T-helper 17 cell (primary cell): Measurements from ENCODE around the gene BHLHE41. TPM values are rescaled to one million over a fixed set of nuclear protein-coding genes. Genes with fewer than 3 reads are reported as not detected.

Source experiments
- ATAC-seq: fragments of 150-1000 bp; cut with Tn5 transposase; 2 replicates; pipeline ENCODE4 v1.10.0; 2021; ENCODE audit warnings: mild to moderate bottlenecking, moderate library complexity
- DNase-seq, 3 donors: peaks; one replicate each; pipeline versions ENCODE4 v3.0.0 to v3.0.0-alpha.2; 2020 to 2021
- H3K9me3 ChIP-seq: one replicate; pipeline ENCODE4 v1.7.0; 2013; ENCODE audit warnings: low read length, mild to moderate bottlenecking; ENCODE audit not compliant: control insufficient read depth, poor library complexity, severe bottlenecking
- H3K27ac Mint-ChIP-seq: one replicate; pipeline ENCODE4 v1.8.0; 2022; ENCODE audit warnings: mild to moderate bottlenecking, moderate library complexity, mixed read lengths
- H3K27me3 Mint-ChIP-seq: one replicate; pipeline ENCODE4 v1.8.0; 2022; ENCODE audit warnings: mixed read lengths
- H3K36me3 Mint-ChIP-seq: one replicate; pipeline ENCODE4 v1.8.0; 2022; ENCODE audit warnings: low read depth, mixed read lengths
- H3K4me1 Mint-ChIP-seq: one replicate; pipeline ENCODE4 v1.8.0; 2022; ENCODE audit warnings: mild to moderate bottlenecking, mixed read lengths
- H3K4me3 Mint-ChIP-seq: one replicate; pipeline ENCODE4 v1.8.0; 2022; ENCODE audit warnings: mild to moderate bottlenecking, moderate library complexity, mixed read lengths
- total RNA-seq, 4 donors: library from RNA in 2 of 4; stranded (reverse) in 2 of 4; gene quantifications; one replicate each; pipeline ENCODE4 v1.2.3 and lab custom pipeline; 2022 to 2026

Gene BHLHE41
- total RNA-seq, 2 donors from 2014 or later = 0.37 TPM; not detected in 1

DNA sequence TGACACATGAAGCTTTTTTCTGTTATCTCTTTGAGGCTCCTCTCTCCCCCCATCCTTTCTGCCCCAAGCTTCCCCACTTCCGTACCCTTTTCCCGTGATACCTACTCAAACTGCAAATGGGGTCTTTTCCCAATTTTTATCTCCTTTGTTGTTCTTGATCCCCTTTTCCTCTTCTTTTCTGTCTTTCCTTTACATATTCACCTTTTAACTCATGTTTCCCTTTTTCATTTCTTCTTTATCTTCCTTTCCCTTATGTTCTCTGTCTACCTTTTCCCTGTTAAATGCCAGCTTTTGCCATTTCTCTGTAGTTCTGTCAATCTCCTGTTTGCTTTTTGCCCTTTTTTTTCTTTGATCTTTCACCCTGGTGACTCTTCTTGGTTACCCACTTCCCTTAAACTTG, 2.6 kb upstream of the BHLHE41 start:
- peaks cover 80% of the 10 kb centered on the region for H3K27me3 Mint-ChIP-seq
- no peak for ATAC-seq
- peaks cover 29% of the 10 kb centered on the region for H3K4me1 Mint-ChIP-seq
- no peaks in the 10 kb centered on the region for H3K9me3 ChIP-seq
- no peak overlapping the region for H3K27ac Mint-ChIP-seq
- peak overlapping the region; percentile 75 for H3K4me3 Mint-ChIP-seq
- H3K36me3 Mint-ChIP-seq = peaks cover 11% of the 10 kb centered on the region
- no peak for DNase-seq

DNA sequence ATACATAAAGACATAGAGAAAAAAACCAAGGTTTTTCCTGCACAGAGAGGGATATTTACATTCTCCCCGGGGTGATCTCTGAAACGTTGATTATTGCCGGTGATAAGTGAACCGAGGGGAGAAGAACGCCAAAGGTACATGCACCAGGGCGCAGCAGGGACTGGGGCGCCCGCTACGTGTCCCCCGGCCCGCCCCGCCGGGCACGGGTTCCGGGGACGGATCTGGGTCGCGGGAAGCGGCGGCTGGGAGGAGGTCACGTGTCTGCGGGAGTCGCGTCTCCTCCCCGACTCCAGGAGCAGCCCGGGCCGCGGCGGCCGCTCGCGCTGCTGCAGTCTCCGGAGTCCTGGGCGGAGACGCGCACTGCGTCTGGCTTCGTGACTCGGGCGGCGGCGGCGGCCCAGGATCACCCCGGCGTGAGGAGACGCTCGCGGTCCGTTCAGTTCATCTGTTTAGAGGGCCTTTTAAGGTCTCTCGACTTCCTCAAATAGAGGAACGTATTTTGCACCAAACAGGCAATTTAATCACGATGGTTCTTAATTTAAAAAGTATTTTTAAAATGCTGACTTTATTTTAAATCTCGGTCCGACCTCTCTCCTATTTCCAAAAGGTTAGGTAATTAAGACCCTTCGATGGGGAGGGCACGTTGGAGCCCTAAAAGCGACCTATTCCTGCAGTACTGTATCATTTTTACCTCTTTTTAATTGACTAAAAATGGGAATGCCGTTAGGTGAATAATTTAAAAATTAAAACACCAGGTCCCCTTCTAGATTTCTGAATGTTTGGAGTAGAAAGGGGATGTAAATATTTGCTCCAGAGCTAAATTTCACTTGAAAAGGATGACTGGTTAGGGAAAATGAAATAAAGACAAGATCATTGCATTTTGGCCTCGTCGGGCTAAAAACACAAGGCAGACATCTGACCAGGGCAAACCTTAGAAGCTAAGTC, 1.8 kb upstream of the BHLHE41 start:
- peak overlapping the region; percentile 89 for H3K4me3 Mint-ChIP-seq
- H3K27ac Mint-ChIP-seq = no peak overlapping the region
- peaks cover 11% of the 10 kb centered on the region for H3K36me3 Mint-ChIP-seq
- H3K4me1 Mint-ChIP-seq = peaks cover 32% of the 10 kb centered on the region
- no peaks in the 10 kb centered on the region for H3K9me3 ChIP-seq
- peaks cover 73% of the 10 kb centered on the region for H3K27me3 Mint-ChIP-seq
- peak in 1 of 3 donors; percentile 20 for DNase-seq
- ATAC-seq = peak; percentile 35

- H3K9me3 ChIP-seq = no peaks in the 10 kb centered on the region
- Mint-ChIP-seq H3K27me3 (peaks cover 76% of the 10 kb centered on the region), H3K4me3 (peak overlapping the region; percentile 89), H3K4me1 (peaks cover 35% of the 10 kb centered on the region), H3K36me3 (peaks cover 11% of the 10 kb centered on the region), H3K27ac (no peak overlapping the region)
- ATAC-seq (peak; percentile 41), DNase-seq (no peak)
Measured at GRCh38 chr12:26125400-26126339, 833 bp upstream of the BHLHE41 start.

DNA sequence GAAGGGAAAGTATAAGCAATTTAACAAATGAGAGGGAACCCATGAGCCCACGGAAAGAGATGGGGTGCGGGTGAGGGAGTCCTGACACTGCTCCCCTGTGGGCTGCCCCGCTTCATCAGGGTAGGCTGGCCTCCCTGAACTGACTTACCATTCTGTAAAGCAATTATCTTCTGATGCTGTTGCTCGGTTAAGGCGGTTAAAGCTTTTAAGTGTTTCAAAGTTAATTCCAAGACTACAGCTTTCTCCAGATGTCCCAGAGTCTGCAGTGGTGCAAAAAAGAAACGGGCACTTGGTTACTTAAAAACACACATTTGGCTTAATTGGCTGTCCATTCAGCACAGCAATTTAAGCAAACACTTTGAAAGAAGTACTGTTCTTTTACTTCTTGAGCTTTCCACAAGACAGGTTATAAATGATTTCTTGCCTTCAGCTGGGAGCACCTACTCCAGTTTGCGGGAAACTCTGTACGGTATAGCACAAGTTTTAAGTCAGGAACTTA, 1.3 kb downstream of the BHLHE41 start:
- peak overlapping the region; percentile 71 for H3K27ac Mint-ChIP-seq
- peaks cover 72% of the 10 kb centered on the region for H3K27me3 Mint-ChIP-seq
- H3K36me3 Mint-ChIP-seq = peaks cover 11% of the 10 kb centered on the region
- peaks cover 35% of the 10 kb centered on the region for H3K4me1 Mint-ChIP-seq
- no peaks in the 10 kb centered on the region for H3K9me3 ChIP-seq
- peak overlapping the region; percentile 89 for H3K4me3 Mint-ChIP-seq
- ATAC-seq = peak; percentile 5
- DNase-seq = no peak

DNA sequence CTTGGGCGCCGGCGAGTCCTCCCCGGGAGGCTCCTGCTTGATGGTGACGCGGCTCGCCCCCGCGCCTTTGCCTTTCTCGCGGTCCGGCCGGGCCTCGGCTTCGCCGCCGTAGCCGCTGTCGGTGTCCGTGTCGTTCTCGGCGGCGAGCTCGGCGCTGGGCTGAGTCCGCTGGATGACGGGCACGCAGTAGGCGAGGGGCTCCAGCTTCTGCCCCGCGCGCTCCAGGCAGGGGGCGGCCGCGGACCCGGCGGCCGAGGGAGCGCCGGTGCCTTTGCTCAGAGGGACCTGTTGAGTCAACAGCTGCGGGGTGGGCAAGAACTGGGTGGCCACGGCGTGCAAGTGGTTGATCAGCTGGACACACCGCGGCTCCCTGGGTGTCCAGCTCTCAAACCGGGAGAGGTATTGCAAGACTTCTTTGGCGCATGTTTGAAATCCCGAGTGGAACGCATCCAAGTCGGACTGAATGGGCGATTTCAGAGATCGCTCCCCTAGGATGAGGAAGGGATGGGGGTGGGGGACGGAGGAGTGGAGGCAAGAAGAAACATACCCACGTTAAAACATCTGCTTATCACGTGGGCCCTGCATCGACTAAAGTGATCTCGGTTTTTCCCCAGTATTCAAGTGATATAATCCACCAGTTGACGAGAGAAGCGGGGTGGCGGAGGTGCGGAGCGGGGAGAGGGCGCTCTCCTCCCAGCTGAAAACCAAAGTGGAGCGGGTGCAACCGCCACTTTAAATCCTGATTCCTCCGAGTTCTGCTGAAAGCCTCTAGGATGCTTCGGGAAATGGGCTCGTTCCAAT, 2.0 kb downstream of the BHLHE41 start:
- Mint-ChIP-seq H3K4me3 (peak overlapping the region; percentile 89), H3K4me1 (peaks cover 35% of the 10 kb centered on the region), H3K27me3 (peaks cover 70% of the 10 kb centered on the region), H3K36me3 (peaks cover 9% of the 10 kb centered on the region), H3K27ac (peak overlapping the region; percentile 71)
- DNase-seq (peak in 1 of 3 donors; percentile 16), ATAC-seq (peak; percentile 50)
- no peaks in the 10 kb centered on the region for H3K9me3 ChIP-seq

DNA sequence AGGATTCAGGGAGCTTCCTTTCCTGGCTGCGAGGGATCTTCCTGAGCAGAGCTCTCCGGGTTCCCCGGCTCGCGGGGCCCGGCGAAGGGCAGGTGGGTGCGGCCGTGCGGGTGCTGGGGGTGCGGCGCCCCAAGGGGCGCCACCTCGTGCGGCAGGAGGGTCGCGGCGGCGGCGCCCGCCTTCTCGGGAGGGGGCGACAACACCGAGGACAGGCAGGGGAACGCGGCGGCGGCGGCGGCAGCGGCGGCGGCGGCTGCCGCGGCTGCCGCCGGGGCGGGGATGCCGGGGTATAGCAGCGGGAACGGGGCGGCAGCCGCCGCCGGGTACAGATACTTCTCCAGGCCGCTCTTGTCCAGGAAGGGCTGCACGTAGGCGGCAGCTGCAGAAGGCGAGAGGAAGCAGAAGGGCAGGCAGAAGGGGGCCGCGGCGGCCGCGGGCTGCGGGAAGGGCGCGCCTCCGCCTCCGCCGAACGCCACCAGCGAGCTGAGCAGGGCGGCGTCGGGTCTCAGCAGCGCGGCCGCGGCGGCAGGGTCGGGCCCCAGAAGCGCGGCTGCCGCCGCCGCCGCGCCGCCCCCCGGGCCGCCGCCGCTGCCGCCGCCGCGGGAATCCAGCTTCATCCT, 2.7 kb downstream of the BHLHE41 start:
- DNase-seq (peak in 2 of 3 donors; percentile 10 to 24), ATAC-seq (peak; percentile 54)
- Mint-ChIP-seq H3K4me3 (peak overlapping the region; percentile 77), H3K36me3 (peaks cover 3% of the 10 kb centered on the region), H3K27ac (no peak overlapping the region), H3K27me3 (peaks cover 65% of the 10 kb centered on the region), H3K4me1 (peaks cover 31% of the 10 kb centered on the region)
- no peaks in the 10 kb centered on the region for H3K9me3 ChIP-seq

- no peaks in the 10 kb centered on the region for H3K9me3 ChIP-seq
- DNase-seq = no peak
- Mint-ChIP-seq H3K4me3 (peak overlapping the region; percentile 77), H3K4me1 (peaks cover 30% of the 10 kb centered on the region), H3K36me3 (peaks cover 3% of the 10 kb centered on the region), H3K27me3 (peaks cover 67% of the 10 kb centered on the region), H3K27ac (no peak overlapping the region)
- peak; percentile 2 for ATAC-seq
Measured at GRCh38 chr12:26121323-26122060, 3.3 kb downstream of the BHLHE41 start.

DNA sequence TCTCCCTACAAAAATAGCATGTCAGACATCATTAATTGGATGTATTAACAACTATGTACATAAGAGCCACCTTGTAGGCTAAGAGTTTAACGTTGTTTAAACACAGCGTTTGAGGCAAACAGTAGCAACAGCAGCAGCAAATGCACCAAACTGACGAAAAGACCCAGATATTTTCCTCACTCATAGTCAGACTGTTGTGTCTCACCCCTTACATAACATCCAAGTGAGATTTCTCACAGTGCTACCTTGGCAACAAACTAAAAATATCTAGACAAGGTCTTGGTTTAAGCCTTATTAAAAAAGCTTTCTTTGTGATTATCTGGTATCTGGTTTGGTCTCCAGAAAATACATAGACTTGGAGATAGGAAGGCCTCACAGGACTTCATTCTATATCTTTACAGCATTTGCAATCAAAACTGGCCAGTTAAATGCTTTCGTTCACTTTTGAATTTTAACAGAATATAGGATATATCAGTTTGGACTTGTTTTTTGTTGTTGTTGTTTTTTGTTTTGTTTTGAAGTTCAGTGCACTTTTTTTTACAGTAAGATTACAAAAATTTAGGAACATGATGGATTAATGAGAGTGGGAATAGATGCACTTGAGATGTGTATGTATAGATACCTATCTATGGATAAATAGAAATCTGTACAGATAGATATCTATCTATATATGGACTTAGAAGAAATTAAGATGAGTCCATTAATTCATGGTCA, 4.1 kb downstream of the BHLHE41 start:
- no peaks in the 10 kb centered on the region for H3K9me3 ChIP-seq
- Mint-ChIP-seq H3K27ac (no peak overlapping the region), H3K36me3 (peaks cover 3% of the 10 kb centered on the region), H3K4me1 (peaks cover 30% of the 10 kb centered on the region), H3K27me3 (peaks cover 63% of the 10 kb centered on the region), H3K4me3 (peak overlapping the region; percentile 9)
- ATAC-seq (no peak), DNase-seq (no peak)

- Mint-ChIP-seq H3K4me3 (no peak overlapping the region), H3K27ac (no peak overlapping the region), H3K4me1 (peaks cover 24% of the 10 kb centered on the region), H3K36me3 (peaks cover 3% of the 10 kb centered on the region), H3K27me3 (peaks cover 53% of the 10 kb centered on the region)
- no peak for ATAC-seq
- no peaks in the 10 kb centered on the region for H3K9me3 ChIP-seq
- DNase-seq = no peak
Measured at GRCh38 chr12:26119391-26119989, 5.3 kb downstream of the BHLHE41 start.

DNA sequence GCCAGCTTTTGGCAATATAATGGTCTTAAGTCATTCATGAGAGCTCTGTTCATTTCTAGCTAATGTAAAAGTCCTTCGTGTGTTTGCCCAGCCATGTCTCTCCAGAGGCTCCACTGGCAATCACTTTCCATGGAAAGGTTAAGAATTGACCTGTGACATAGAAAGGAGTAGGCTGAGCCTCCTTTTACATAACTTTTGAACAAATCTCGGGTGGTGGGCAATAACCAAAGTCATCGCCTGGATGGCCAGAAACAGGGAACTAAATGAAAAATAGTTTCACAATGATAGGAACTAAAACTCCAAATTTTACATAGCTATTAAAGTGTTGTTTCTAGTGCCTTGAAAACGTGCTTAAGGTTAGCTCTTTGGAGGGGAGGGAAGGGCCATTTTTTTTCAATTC, 6.5 kb downstream of the BHLHE41 start:
- DNase-seq (no peak), ATAC-seq (no peak)
- Mint-ChIP-seq H3K27me3 (peaks cover 45% of the 10 kb centered on the region), H3K4me3 (no peak overlapping the region), H3K4me1 (peaks cover 21% of the 10 kb centered on the region), H3K36me3 (peaks cover 3% of the 10 kb centered on the region), H3K27ac (no peak overlapping the region)
- no peaks in the 10 kb centered on the region for H3K9me3 ChIP-seq
